NCI-H1417 treated with DMSO at 0.1 percent for 48 hours (cell line): Measurements from ENCODE around the gene MYOC.
"Not testable (repeated sequence)": the region's sequence is repeated elsewhere in the genome, so short reads cannot be mapped to it uniquely, and the experiment has no call there.

Source experiments
- DNase-seq: peaks from one replicate; lab custom pipeline; 2025; lab: John Stamatoyannopoulos, UW

The MYOC gene

DNA sequence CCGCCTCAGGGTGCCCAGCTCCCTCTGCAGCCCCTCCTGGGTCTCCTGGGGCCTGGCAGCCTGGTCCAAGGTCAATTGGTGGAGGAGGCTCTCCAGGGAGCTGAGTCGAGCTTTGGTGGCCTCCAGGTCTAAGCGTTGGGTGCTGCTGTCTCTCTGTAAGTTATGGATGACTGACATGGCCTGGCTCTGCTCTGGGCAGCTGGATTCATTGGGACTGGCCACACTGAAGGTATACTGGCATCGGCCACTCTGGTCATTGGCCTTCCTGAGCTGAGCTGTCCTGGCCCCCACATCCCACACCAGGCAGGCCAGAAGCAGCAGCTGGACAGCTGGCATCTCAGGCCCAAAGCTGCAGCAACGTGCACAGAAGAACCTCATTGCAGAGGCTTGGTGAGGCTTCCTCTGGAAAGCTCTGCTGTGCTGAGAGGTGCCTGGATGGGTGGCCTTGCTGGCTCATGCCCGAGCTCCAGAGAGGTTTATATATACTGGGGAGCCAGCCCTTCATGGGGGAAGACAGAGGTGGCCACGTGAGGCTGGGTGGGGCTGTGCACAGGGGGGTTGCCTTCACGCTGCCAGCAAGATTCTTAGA lies at the start of gene MYOC:
MYOC (minus strand) TSS at position 455 of the 589 bp plus-strand sequence; CDS start at position 378, 77 bp downstream.
- no peak for DNase-seq

GRCh38 chr1:171699531-171699930 lies 47.0 kb upstream of the MYOC start:
- DNase-seq = no peak

GRCh38 chr1:171695772-171696171 lies 43.3 kb upstream of the MYOC start:
- DNase-seq = not testable (repeated sequence)

DNA sequence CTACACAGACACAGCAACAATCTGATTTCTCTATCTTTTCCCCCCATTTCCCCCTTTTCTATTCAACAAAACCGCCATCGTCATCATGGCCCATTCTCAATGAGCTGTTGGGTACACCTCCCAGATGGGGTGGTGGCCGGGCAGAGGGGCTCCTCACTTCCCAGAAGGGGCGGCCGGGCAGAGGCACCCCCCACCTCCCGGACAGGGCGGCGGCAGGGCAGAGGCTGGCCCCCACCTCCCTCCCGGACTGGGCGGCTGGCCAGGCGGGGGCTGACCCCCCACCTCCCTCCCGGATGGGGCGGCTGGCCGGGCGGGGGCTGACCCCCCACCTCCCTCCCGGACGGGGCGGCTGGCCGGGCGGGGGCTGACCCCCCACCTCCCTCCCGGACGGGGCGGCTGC lies 41.1 kb upstream of the MYOC start:
- not testable (repeated sequence) for DNase-seq

DNA sequence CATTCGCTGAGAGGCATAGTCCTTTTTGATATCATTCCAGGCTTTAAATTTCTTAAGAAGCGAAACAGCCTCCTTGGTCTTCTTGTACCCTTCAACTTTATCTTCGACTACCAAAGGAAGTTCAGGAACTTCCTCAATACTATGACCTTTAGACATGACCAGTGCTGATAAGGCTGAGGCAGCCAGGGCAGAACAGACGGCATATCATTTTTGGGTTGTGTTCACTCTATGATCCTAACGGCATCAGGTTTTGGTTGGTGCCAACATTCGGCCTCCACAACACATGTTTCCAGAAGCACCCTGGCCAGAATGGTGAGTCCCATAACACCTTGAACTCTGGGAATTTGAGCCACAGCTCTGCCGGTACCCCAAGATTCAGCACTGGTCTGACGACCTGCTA lies 31.4 kb upstream of the MYOC start:
- DNase-seq = no peak

GRCh38 chr1:171680339-171680738 lies 27.9 kb upstream of the MYOC start:
- DNase-seq = no peak

DNA sequence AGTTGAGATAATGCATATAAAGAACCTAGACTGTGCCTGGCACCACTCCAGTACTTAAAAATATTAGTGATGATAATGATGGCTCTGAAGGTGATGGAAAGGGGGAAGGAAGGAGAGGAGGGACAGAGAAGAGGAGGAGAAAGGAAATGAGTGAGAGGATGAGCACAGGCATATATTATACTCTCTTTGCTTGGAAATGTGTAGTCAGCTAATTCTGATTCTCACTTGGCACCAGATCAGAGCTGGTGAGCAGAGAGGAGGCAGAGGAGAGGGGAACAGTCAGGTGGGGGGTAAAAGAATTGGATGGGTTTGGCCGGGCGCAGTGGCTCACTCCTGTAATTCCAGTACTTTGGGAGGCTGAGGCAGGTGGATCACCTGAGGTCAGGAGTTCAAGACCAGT lies 24.3 kb upstream of the MYOC start:
- DNase-seq = no peak

GRCh38 chr1:171674431-171675405 lies 22.2 kb upstream of the MYOC start:
- no peak for DNase-seq

DNA sequence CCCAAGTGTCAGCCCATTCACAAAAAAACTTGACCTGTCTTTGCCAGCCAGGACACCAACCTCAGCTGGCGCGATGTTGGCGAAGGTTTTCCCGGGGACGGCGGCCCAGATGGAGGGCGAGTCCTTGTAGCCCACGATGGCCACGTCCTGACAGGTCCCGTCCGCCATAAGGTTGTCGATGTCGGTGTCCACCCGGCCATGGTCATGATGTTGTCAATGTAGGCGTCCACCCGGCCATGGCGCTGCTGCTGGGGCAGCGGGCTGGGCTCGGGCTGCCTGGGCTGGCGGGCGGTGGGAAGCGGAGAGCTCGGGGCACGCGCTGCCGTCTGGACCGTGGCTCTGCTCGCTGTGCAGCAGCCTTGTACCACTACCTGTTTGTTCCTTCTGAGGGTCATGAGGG lies 18.3 kb upstream of the MYOC start:
- no peak for DNase-seq

DNA sequence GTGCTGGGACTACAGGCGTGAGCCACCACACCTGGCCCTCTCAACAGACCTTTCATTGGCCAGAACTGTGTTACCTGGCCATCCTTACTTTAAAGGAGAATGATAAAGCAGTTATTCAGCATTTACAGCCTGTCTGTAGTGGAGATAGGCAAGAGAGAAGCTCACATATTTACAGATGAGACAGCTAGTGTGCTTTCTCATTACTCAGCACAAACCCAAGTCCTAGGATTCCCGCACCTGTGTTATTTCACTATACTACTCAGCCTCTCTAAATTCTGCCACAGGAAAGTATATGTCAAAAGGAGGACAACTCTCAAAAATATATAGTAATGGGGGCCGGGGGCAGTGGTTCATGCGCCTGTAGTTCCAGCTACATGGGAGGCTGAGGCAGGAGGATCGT lies 15.9 kb upstream of the MYOC start:
- no peak for DNase-seq

- DNase-seq = no peak
These were observed 13.8 kb upstream of the MYOC start for GRCh38 chr1:171666114-171666769.

DNA sequence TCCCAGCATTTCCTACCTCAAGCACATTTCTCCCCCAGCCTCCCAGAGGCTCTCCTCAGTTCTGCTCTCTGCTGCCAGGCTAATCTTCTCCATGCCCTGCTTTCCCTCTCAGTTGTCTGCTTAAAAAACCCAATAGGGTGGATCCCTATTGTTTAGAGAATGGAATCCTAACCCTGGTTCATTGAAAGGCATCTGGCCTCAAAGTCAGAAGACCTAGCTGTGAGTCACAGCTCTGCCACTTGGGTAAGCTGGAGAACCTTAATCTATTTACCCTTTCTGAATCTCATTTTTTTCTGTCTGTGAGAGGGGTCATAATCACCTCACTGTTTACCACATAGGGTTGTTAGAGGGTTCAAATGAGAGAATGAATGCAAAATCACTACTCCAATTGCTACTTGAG lies 12.5 kb upstream of the MYOC start:
- DNase-seq = no peak

DNA sequence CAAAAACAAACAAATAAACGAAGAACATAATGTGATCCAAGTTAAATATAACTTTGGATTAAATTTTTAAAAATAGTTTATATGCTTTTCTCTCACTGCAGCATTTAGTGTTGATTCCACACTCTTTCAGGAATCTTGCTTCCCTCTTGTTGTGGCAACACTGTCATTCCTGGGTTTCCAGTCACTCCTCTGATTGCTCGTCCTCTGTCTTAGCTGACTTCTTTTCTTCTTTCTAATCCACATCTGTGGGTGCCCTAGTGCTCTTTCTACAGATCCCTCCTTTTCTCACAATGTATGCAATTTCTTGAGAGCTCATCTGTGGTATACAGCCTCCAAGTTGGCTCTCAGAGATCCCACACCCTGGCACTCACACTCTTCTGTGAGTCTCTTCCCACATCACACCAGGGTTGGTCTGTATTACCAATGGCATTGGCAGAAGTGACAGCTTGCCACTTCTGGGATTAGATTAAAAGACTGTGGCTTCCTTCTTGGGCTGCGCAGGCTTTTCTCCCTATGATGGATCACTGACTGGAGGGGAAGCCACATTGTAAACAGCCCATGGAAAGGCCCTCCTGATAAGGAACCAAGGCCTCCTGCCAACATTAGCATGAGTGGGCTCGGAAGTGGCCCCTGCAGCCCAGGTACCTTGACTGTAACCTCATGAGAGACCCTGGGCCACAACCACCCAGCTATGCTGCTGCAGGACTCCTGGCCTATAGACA lies 11.5 kb upstream of the MYOC start:
- DNase-seq = no peak

DNA sequence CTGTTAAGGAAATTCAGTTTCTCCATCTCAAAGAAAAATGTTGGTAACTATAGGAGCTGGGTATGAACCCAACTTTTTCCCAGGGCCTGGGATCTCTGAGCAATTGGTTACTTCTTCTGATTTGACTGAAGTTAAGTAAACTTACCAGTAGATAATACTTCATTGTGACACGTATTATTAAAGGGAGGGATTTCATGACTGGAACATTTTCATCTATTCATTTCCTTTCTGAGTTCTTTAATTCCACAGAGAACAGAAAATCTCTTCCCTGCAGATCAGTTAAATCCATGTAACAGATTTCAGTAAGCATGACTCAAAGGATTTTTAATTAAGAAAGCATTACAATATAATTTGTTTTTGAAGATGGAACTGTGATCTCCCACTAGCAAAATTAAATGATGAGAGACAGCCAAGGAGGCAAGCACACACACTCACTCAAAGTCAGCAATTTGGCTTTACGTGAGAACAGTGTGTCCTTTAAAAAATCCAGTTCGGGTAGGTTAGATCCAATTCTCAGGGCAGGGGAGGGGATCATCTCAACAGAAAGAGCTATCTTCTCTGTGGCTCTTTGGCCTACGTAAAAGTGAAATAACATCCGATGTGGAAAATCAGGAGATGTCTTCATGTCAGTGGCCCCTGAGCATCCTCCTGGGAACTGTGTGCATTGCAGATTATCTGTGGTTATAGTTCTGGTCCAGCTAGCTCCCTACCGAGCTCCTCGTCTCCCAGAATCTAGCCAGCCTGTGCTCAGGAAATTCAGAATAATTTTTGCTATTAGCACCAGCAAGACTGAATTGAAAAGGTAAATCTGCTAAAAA lies 10.8 kb upstream of the MYOC start:
- no peak for DNase-seq

DNA sequence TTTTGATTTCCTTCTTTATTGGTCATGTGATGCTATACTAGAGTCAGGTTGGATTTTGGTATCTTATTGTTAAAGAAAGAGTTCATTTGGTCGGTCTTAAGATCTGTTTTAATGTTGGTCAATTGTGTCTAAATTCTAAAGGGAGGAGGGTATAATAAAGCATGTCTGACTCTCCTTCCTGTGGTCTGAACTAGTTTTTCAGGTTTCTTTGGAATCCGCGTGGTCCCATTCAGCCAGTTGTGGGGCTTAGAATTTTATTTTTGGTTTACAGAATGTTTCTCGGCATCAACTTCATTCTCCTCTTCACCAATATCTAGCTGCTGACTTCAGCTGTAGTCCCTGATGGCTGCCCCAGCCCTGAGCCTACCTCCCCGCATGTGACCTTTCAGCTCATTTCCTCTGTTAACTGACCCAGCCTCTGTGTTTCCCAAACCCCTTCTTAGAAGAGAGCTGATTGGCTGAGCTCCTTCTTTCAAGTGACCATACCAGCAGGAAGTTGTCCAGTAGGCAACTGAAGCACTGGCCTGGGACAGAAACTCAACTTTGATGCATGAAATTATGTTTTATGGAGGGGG lies 8.7 kb upstream of the MYOC start:
- DNase-seq = no peak

DNA sequence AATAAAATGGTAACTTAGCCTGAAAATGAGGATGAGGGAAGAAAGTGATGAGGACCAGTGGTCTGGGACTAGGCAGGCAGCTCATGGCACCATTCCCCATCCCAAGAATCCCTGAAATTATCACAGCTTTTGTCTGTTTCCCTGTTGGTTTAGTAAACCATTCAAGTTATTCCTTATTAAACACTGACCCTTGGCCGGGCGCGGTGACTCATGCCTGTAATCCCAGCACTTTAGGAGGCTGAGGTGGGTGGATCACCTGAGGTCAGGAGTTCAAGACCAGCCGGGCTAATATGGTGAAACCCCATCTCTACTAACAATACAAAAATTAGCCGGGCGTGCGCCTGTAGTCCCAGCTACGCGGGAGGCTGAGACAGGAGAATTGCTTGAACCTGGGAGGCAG lies 3.7 kb upstream of the MYOC start:
- DNase-seq = not testable (repeated sequence)

GRCh38 chr1:171655746-171656116 lies 3.2 kb upstream of the MYOC start:
- no peak for DNase-seq

DNA sequence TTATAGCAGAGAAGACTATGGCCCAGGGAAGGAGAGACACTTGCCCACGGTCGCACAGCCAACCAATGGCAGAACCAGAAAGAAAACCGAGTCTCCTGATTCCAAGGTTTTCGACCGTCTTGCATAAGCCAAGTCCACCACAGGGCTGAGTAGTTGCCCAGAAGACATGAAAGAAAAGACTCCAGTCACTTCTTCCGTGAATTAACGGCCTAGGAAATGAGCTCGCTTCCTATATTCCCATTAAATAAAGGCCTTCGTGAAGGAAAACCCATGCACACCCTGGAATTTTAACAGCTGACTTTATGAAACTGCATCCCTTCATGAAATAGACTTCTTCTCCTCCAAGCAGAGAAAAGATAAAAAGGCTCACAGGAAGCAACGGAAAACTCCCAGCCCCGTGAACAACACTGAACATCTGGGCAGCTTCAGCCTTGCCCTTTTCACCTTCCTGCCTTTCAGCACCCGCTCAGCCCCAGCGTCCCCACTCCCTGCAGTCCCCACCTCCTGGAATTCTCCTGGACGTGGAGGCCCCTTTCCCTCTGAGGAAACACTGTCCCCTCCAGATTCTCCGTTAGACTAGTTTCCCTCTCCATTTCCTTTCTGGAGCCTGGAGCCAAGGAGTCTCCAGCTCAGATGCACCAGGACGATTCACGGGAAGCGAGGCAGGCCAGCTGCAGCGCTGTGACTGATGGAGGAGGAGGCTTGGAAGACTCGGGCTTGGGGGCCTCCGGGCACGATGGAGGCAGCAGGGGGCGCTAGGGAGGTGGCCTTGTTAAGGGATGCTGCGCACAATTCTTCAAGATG lies 2.7 kb upstream of the MYOC start:
- no peak for DNase-seq

DNA sequence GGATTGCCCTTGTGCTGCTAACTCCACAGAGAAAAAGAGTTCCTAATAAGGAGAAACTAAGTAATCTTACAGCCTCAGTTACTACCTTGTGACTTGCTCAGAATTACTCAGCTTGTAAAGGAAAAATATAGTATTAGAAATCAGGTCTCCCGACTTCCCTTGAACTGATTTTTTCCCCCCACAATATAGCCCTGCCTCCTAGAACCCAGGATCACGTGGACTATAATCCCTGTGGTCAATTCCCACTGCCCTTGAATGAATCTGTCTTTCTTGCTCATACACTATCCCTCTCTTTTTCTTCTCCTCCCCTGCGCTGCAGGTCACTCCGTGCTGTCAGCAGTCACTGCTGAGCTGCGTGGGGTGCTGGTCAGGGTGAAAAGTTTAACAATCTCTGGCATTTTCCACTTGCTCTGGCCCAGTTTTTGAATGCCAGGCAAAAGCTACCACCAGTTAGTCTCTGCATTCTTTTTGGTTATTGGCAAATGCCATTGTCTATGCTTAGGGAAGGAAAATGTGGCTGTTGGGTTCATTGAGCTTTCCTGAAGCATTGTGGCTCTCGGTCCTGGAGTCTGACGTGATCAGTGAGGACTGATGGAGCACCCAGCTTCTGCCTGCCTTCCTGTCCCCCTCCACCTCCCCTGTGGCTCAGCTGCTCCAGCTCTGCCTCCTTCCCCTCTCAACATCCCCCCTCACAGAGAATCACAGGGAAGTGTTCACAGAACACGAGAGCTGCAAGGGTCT lies 1.9 kb upstream of the MYOC start:
- no peak for DNase-seq

GRCh38 chr1:171653796-171654195 lies 1.3 kb upstream of the MYOC start:
- no peak for DNase-seq
